Loucy (cell line): ENCODE measurements around the gene SMIM22.

Experiments used
- EZH2phosphoT487 ChIP-seq: fragments of 200-600 bp; IDR thresholded peaks from 2 replicates; pipeline ENCODE4 v1.6.1; 2018; ENCODE audit warnings: antibody characterized with exemption, mild to moderate bottlenecking, moderate library complexity, borderline replicate concordance
- TF ChIP-seq, protein P1 (sequence below): fragments of 200-600 bp; sonication (generic); conservative IDR thresholded peaks from 2 replicates; pipeline ENCODE4 v1.5.1; 2014; ENCODE audit warnings: mild to moderate bottlenecking, antibody characterized with exemption, low read length

DNA sequence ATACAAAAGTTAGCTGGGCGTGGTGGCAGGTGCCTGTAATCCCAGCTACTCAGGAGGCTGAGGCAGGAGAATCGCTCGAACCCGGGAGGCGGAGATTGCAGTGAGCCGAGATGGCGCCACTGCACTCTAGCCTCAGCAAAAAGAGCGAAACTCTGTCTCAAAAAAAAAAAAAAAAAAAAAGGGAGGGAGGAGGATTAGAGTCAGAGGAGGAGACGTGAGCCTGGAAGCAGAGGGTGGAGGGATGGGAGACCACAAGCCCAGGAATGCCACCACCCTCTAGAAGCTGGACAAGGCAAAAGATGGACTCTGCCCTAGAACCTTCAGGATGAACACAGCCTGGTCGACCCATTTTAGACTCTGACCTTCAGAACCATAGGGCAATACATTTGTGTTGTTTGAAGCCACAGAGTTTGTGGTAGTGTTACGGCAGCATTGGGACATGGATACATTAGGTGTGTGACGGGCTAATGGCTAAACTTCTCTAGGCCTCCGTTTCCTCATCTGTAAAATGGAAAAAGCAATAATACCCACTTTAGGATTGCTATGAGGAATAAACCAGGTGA, 2.1 kb upstream of the SMIM22 start:
- TF ChIP-seq, protein P1, sequence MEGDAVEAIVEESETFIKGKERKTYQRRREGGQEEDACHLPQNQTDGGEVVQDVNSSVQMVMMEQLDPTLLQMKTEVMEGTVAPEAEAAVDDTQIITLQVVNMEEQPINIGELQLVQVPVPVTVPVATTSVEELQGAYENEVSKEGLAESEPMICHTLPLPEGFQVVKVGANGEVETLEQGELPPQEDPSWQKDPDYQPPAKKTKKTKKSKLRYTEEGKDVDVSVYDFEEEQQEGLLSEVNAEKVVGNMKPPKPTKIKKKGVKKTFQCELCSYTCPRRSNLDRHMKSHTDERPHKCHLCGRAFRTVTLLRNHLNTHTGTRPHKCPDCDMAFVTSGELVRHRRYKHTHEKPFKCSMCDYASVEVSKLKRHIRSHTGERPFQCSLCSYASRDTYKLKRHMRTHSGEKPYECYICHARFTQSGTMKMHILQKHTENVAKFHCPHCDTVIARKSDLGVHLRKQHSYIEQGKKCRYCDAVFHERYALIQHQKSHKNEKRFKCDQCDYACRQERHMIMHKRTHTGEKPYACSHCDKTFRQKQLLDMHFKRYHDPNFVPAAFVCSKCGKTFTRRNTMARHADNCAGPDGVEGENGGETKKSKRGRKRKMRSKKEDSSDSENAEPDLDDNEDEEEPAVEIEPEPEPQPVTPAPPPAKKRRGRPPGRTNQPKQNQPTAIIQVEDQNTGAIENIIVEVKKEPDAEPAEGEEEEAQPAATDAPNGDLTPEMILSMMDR: no peak
- no peak for TF ChIP-seq EZH2phosphoT487
